Osteocyte (in vitro differentiated cells): ENCODE data around the gene ACOXL. TPM values are rescaled to one million over a fixed set of nuclear protein-coding genes. Genes with fewer than 3 reads are reported as not detected.
"Not testable (repeated sequence)": the region's sequence is repeated elsewhere in the genome, so short reads cannot be mapped to it uniquely, and the experiment has no call there.

Experiments used
- DNase-seq: peaks from one replicate; pipeline ENCODE4 v3.0.0; 2021; ENCODE audit warnings: mixed read lengths; ENCODE audit not compliant: unreplicated experiment; ENCODE audit errors: extremely low spot score
- H3K27ac Mint-ChIP-seq: one replicate; pipeline ENCODE4 v1.8.0; 2021; ENCODE audit warnings: mild to moderate bottlenecking, mixed read lengths; ENCODE audit not compliant: unreplicated experiment
- H3K27me3 Mint-ChIP-seq: one replicate; pipeline ENCODE4 v1.8.0; 2021; ENCODE audit warnings: mixed read lengths; ENCODE audit not compliant: unreplicated experiment
- H3K36me3 Mint-ChIP-seq: one replicate; pipeline ENCODE4 v1.8.0; 2021; ENCODE audit warnings: mixed read lengths; ENCODE audit not compliant: unreplicated experiment
- H3K4me1 Mint-ChIP-seq: one replicate; pipeline ENCODE4 v1.8.0; 2021; ENCODE audit warnings: mixed read lengths; ENCODE audit not compliant: unreplicated experiment
- H3K4me3 Mint-ChIP-seq: one replicate; pipeline ENCODE4 v1.8.0; 2021; ENCODE audit warnings: mild to moderate bottlenecking, moderate library complexity, mixed read lengths; ENCODE audit not compliant: unreplicated experiment
- H3K9me3 Mint-ChIP-seq: one replicate; pipeline ENCODE4 v1.8.0; 2021; ENCODE audit warnings: mixed read lengths; ENCODE audit not compliant: unreplicated experiment
- CTCF ChIP-seq: fragments of 200-600 bp; sonication (generic); IDR thresholded peaks from 2 replicates; pipeline ENCODE4 v1.5.0; 2021; ENCODE audit warnings: antibody characterized with exemption, mild to moderate bottlenecking, moderate library complexity
- total RNA-seq: library from RNA; stranded (reverse); gene quantifications from 2 replicates; pipeline ENCODE4 v1.2.1, GENCODE V29; 2021

The ACOXL gene
- total RNA-seq, 1 donor from 2014 or later: not detected

DNA sequence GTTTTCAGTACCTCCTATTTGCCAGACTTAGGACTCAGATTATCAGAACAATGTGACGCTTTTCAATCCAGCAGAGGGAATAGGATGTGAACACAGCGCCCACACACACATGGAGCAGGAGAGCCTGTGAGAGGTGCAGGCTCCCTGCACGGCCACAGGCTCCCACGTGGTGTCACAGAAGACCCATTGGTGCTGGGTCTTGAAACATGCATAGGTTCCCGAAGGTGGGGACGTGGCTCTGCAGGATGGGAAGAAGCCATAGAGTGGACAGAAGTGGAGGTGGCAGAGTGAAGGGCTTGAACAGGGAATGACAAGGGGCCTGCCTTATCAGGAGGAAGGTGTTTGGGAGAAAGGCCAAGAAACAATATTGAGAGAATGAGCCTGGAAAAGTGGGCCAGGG lies 309.9 kb downstream of the ACOXL start:
- H3K4me3 Mint-ChIP-seq: no peak overlapping the region
- no peak for TF ChIP-seq CTCF
- no peaks in the 10 kb centered on the region for H3K4me1 Mint-ChIP-seq
- no peak overlapping the region for H3K27ac Mint-ChIP-seq
- no peaks in the 10 kb centered on the region for H3K9me3 Mint-ChIP-seq
- peak; percentile 60 for DNase-seq
- no peaks in the 10 kb centered on the region for H3K36me3 Mint-ChIP-seq
- H3K27me3 Mint-ChIP-seq: peaks cover 89% of the 10 kb centered on the region

- H3K36me3 Mint-ChIP-seq: no peaks in the 10 kb centered on the region
- DNase-seq: peak; percentile 74
- no peak overlapping the region for H3K4me3 Mint-ChIP-seq
- no peaks in the 10 kb centered on the region for H3K4me1 Mint-ChIP-seq
- H3K27me3 Mint-ChIP-seq: peaks cover 89% of the 10 kb centered on the region
- H3K27ac Mint-ChIP-seq: no peak overlapping the region
- TF ChIP-seq CTCF: no peak
- H3K9me3 Mint-ChIP-seq: no peaks in the 10 kb centered on the region
Observed at GRCh38 chr2:111042772-111043771, 310.7 kb downstream of the ACOXL start.

DNA sequence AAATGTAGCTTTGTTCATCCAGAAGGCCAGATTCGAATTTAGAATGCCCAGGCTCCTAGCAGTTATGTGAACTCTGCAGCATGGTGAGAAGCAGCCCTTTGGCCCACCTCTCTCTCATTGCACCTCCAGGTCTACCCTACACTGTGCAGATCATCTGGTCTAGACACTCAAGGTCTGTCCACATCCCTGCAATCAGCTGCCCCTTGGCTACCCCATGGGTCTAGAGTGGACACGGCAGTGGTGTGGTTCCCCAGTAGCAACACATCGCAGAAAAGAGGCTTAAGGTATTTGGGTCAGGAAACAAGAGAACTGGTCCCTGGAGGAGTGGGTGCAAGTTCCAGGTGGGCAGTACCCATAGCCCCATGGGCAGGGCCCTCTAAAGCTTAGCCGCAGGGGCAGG lies 311.7 kb downstream of the ACOXL start:
- Mint-ChIP-seq H3K36me3 (no peaks in the 10 kb centered on the region), H3K9me3 (no peaks in the 10 kb centered on the region), H3K4me3 (no peak overlapping the region), H3K4me1 (no peaks in the 10 kb centered on the region), H3K27me3 (peaks cover 90% of the 10 kb centered on the region), H3K27ac (no peak overlapping the region)
- no peak for TF ChIP-seq CTCF
- peak; percentile 70 for DNase-seq

DNA sequence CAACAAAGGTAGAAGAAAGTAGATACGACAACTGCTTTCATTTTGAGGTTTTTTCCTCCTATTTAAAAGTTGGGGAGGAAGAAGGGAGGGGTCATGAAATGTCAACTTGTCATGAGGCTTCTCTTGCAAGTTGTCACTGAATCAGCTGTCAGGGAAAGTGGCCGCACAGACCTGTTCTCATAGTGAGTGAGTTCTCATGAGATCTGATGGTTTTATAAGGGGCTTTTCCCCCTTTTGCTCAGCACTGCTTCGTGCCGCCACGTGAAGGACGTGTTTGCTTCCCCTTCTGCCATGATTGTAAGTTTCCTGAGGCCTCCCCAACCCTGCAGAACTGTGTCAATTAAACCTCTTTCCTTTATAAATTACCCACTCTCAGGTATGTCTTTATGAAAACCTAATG lies 312.9 kb downstream of the ACOXL start:
- not testable (repeated sequence) for H3K4me1 Mint-ChIP-seq, H3K9me3 Mint-ChIP-seq, H3K27ac Mint-ChIP-seq, H3K4me3 Mint-ChIP-seq, H3K36me3 Mint-ChIP-seq
- H3K27me3 Mint-ChIP-seq: peaks cover 82% of the 10 kb centered on the region
- DNase-seq: peak; percentile 53

GRCh38 chr2:111045771-111046444 lies 313.5 kb downstream of the ACOXL start:
- Mint-ChIP-seq H3K4me3 (no peak overlapping the region), H3K9me3 (no peaks in the 10 kb centered on the region), H3K36me3 (no peaks in the 10 kb centered on the region), H3K4me1 (no peaks in the 10 kb centered on the region), H3K27me3 (peaks cover 82% of the 10 kb centered on the region), H3K27ac (no peak overlapping the region)
- peak; percentile 72 for DNase-seq
- TF ChIP-seq CTCF: no peak
